Subcutaneous abdominal adipose tissue (tissue), 5 donors: ENCODE measurements around the gene ABHD12.
"Not testable (repeated sequence)": the region's sequence is repeated elsewhere in the genome, so short reads cannot be mapped to it uniquely, and the experiment has no call there.

ENCODE experiments used
- H3K27ac ChIP-seq: one replicate; pipeline ENCODE4 v1.7.0; 2013; ENCODE audit warnings: low read depth, mild to moderate bottlenecking, inconsistent platforms, low read length, moderate library complexity
- H3K27me3 ChIP-seq, 5 donors: one replicate each; pipeline ENCODE4 v1.7.0; 2013; ENCODE audit warnings: low read length in 5 of 5, inconsistent platforms in 1 of 5; ENCODE audit not compliant: control insufficient read depth in 5 of 5, insufficient read depth in 4 of 5
- H3K36me3 ChIP-seq, 5 donors: one replicate each; pipeline ENCODE4 v1.7.0; 2013; ENCODE audit warnings: low read length in 5 of 5; ENCODE audit not compliant: control insufficient read depth in 5 of 5, insufficient read depth in 5 of 5
- H3K4me1 ChIP-seq, 5 donors: one replicate each; pipeline ENCODE4 v1.7.0; 2013; ENCODE audit warnings: low read length in 5 of 5, mild to moderate bottlenecking in 3 of 5, moderate library complexity in 1 of 5; ENCODE audit not compliant: control insufficient read depth in 5 of 5, insufficient read depth in 5 of 5
- H3K4me3 ChIP-seq, 5 donors: one replicate each; pipeline ENCODE4 v1.7.0; 2013; ENCODE audit warnings: low read length in 5 of 5, low read depth in 1 of 5
- H3K9ac ChIP-seq, 5 donors: one replicate each; pipeline ENCODE4 v1.7.0; 2013; ENCODE audit warnings: low read length in 5 of 5, mild to moderate bottlenecking in 4 of 5, moderate library complexity in 3 of 5
- H3K9me3 ChIP-seq, 5 donors: one replicate each; pipeline ENCODE4 v1.7.0; 2013; ENCODE audit warnings: low read length in 5 of 5; ENCODE audit not compliant: control insufficient read depth in 5 of 5
- donor health status: healthy.
- donor health status: healthy.
- donor health status: healthy.
- donor health status: healthy.
- donor health status: healthy.

The ABHD12 gene

DNA sequence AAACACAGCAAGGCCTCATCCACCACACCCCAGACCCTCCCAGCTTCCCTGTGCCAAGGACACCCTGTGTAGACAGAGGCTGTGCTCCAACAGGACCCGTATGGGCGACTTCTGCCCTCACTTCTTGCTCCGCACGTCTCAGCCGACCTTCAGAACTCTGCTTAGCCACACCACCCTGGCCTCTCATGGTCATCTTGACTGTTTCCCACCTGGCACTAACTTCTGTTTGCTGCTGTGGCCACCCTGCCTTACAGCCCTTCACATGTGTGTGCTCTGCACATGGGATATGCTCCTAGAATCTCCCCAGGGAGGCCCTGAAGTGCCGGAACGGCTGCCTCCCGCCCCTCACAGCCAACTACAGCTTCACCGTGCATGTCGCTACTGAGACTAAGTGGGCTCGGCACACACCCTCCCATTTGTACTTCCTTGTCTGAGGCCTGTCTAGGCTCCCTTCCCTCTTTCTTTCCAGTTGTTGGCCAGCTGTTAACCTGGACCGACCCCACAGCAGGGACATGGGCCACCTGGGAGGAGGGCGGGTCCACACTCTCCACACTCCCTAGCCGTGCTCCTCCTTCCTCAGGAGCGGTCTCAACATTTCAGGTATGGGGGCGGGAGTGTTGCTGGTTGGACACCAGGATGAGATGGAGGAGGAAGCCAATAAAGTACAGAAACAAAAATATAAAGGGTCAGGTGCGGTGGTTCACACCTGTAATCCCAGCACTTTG lies 73.1 kb downstream of the ABHD12 start:
- Histone ChIP-seq H3K9ac (peak overlapping the region in 1 of 5 donors; percentile 36), H3K4me1 (peaks cover 4 to 36% (median 21%) of the 10 kb centered on the region in 5 donors), H3K9me3 (no peaks in the 10 kb centered on the region), H3K27ac (no peak overlapping the region), H3K4me3 (no peak overlapping the region), H3K27me3 (no peaks in the 10 kb centered on the region), H3K36me3 (peaks cover 0 to 20% (median 12%) of the 10 kb centered on the region in 5 donors)

DNA sequence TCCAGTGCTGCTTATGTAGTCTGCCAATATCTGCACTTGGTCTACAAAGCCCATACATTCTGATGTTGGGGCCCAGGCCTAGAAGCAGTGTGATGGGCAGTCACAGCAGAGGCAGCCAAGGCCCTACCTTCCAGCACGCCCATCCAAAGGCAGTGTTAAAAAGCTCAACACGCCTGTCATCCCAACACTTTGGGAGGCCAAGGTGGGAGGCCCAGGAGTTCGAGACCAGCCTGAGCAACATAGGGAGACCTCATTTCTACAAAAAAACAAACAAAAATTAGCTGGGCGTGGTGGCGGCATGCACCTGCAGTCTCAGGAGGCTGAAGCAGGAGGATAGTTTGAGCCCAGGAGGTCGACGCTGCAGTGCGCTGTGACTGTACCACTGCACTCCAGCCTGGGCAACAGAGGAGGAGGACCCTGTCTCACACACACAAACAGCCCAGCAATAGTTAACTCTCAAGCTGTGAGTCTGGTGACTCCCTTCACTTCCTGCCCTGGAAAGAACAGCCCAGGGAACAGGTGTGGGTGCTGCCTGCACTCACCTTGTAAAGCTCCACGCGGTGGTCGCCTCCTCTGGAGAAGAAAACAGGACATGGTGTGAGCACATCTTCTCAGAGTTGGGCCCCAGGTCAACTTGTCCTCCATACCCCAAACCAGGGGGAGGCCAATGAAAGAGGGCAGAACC lies 74.0 kb downstream of the ABHD12 start:
- no peaks in the 10 kb centered on the region for H3K27me3 ChIP-seq
- H3K9me3 ChIP-seq, result no peaks in the 10 kb centered on the region
- H3K27ac ChIP-seq, result no peak overlapping the region
- H3K9ac ChIP-seq, result no peak overlapping the region
- H3K36me3 ChIP-seq, result peaks cover 0 to 21% (median 12%) of the 10 kb centered on the region in 5 donors
- H3K4me1 ChIP-seq, result peaks cover 4 to 37% (median 21%) of the 10 kb centered on the region in 5 donors
- H3K4me3 ChIP-seq, result no peak overlapping the region

DNA sequence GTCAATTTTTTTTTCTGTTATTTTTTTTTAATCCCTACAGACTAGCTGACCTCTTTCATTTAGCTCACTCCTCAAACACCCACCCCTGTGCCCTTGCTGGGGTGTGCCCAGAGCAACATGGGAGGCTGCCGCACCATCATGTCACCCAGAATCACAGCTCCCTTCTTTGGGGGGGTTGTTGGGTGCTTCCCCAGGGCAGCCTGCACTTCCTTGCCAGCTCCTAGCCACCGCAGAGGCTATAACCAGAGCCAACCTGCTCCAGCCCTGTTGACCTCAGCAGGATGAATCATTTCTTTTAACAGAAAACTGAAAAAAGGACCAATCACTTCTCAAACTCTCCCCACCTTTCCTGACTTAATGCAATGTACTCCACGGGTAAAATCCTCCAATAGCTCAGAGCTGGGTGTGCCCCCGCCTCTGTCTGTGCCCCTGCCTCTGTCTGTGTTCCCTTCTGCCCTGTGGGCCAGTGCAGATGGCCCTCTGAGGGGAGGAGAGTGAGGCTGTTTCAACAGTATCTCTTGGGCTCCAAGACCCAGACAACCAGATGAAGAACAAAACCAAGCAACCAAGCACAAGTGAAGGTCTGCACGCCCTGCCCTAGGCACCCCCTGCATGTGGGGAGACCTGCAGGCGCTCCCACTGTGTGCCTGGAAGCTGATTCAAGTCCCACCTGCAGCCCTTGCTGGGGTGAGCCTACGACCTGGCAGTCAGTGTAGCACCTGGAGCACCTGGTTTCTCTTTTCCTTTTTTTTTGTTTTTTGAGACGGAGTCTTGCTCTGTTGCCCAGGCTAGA lies 75.0 kb downstream of the ABHD12 start:
- no peak overlapping the region for H3K27ac ChIP-seq
- no peak overlapping the region for H3K4me3 ChIP-seq

DNA sequence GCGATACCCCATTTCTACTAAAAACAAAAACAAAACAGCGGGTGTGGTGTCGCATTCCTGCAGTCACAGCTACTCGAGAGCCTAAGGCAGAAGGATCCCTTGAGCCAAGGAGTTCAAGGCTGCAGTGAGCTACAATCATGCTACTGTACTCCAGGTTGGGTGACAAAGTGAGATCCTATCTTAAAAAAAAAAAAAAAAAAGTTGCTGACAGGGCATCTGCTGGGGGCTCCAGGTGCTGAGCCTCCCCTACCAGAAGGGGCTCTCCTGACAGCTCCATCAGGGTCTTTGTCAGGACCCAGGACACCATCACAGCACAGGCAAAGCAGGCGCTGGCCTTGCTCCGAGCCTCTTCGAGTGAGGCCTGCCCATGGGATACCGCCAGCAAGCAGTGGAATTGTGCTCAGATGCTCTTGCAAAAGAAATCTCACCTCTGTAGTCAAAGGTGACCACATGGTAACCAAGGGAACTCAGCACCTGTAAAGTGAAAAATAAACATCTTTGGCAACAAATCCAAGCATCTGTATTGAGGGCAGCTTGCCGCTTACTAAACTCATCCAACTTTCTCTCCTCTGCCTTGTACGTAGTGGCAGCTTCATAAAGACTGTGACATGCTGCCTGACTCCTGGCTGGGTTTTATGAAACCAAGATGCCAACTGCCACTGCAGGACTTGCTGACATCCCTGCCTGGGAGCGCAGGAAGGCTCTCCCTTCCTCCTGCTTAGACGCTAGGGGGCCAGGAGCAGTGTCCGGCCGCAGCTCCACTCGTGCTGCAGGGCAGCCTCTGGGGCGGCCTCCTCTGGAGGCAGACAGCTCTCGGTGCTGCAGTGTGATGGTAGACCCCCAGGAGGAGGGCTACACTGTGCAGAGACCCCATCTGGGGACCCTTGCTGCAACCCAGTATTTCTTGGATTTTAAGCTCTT lies 75.9 kb downstream of the ABHD12 start:
- H3K9ac ChIP-seq, result no peak overlapping the region
- H3K9me3 ChIP-seq, result no peaks in the 10 kb centered on the region
- H3K27me3 ChIP-seq, result no peaks in the 10 kb centered on the region
- H3K36me3 ChIP-seq, result peaks cover 0 to 16% (median 9%) of the 10 kb centered on the region in 5 donors
- H3K27ac ChIP-seq, result no peak overlapping the region
- H3K4me3 ChIP-seq, result no peak overlapping the region
- H3K4me1 ChIP-seq, result peaks cover 6 to 39% (median 24%) of the 10 kb centered on the region in 5 donors

More for the DNA sequence above, 75.0 kb downstream of the ABHD12 start:
- Histone ChIP-seq H3K36me3 (peaks cover 0 to 16% (median 9%) of the 10 kb centered on the region in 5 donors), H3K9me3 (no peaks in the 10 kb centered on the region), H3K9ac (no peak overlapping the region), H3K27me3 (no peaks in the 10 kb centered on the region), H3K4me1 (peaks cover 9 to 39% (median 24%) of the 10 kb centered on the region in 5 donors)

DNA sequence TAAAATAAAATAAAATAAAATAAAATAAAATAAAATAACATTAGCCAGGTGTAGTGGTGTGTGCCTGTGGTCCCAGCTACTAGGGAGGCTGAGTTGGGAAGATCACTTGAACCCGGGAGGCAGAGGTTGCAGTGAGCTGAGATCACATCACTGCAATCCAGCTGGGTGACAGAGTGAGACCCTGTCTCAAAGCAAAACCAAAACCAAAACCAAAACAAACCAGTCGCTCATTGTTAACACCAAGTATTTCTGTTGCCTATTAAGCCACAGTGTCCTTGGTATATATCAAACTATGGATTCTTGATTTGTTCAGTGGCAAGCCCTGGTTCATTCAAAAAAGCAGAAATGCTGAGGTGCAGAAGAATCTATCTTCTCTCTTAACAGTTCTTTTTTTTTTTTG lies 77.0 kb downstream of the ABHD12 start:
- Histone ChIP-seq H3K4me3 (no peak overlapping the region), H3K27me3 (no peaks in the 10 kb centered on the region), H3K9me3 (no peaks in the 10 kb centered on the region), H3K36me3 (peaks cover 0 to 24% (median 9%) of the 10 kb centered on the region in 5 donors), H3K9ac (no peak overlapping the region), H3K4me1 (peaks cover 6 to 40% (median 27%) of the 10 kb centered on the region in 5 donors), H3K27ac (no peak overlapping the region)

DNA sequence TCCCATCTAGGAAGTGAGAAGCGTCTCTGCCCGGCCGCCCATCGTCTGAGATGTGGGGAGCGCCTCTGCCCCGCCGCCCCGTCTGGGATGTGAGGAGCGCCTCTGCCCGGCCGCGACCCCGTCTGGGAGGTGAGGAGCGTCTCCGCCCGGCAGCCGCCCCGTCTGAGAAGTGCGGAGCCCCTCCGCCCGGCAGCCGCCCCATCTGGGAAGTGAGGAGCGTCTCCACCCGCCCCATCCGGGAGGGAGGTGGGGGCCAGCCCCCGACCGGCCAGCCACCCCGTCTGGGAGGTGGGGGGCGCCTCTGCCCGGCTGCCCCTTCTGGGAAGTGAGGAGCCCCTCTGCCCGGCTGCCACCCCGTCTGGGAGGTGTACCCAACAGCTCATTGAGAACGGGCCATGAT lies 77.9 kb downstream of the ABHD12 start:
- H3K27ac ChIP-seq, H3K9me3 ChIP-seq, H3K4me3 ChIP-seq, H3K27me3 ChIP-seq, H3K9ac ChIP-seq: not testable (repeated sequence)
- H3K36me3 ChIP-seq, result peaks cover 0 to 32% (median 11%) of the 10 kb centered on the region in 5 donors
- H3K4me1 ChIP-seq, result peaks cover 6 to 40% (median 27%) of the 10 kb centered on the region in 5 donors

DNA sequence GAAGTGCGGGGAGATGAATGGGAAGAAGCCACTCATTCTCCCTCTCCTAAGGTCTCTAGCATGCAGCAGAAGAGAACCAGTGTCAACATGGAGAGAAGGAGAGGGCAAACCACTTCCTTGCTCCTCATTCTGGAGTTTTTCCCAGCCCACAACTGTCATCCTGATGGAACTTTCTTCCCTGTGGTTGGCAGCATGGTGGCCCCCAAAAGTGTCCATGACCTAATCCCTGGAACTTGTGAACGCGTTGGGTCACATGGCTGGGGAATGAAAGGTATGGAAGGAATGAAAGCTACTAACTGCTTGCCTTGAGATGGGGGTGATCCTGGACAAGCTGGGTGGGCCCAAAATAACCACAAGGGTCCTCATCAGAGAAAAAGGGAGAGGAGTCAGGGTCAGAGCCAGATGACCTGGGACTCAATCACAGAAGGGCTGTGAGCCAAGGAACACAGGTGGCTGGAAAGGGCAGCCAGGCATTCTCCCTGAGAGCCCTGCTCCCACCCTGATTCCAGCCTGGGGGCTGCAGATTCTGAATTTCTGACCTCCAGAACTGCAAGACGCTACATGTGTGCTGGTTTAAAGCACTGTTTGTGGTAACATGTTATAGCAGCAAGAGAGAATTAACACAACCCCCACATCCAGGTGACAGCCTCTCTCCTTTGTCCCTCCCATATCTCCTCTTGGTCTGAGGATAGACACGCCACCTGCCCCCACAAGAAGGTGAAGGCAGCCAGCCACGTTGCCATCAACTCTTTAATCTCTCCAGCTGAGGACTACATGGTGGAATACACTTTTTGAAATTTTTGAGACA lies 79.5 kb downstream of the ABHD12 start:
- H3K36me3 ChIP-seq, result peaks cover 0 to 36% (median 11%) of the 10 kb centered on the region in 5 donors
- H3K9ac ChIP-seq, result peak overlapping the region in 3 of 5 donors; percentile 6 to 54 (median 17)
- peaks cover 6 to 34% (median 27%) of the 10 kb centered on the region in 5 donors for H3K4me1 ChIP-seq
- peak overlapping the region; percentile 28 to 61 (median 34) for H3K4me3 ChIP-seq
- no peaks in the 10 kb centered on the region for H3K9me3 ChIP-seq
- H3K27ac ChIP-seq, result peak overlapping the region; percentile 6
- H3K27me3 ChIP-seq, result no peaks in the 10 kb centered on the region

DNA sequence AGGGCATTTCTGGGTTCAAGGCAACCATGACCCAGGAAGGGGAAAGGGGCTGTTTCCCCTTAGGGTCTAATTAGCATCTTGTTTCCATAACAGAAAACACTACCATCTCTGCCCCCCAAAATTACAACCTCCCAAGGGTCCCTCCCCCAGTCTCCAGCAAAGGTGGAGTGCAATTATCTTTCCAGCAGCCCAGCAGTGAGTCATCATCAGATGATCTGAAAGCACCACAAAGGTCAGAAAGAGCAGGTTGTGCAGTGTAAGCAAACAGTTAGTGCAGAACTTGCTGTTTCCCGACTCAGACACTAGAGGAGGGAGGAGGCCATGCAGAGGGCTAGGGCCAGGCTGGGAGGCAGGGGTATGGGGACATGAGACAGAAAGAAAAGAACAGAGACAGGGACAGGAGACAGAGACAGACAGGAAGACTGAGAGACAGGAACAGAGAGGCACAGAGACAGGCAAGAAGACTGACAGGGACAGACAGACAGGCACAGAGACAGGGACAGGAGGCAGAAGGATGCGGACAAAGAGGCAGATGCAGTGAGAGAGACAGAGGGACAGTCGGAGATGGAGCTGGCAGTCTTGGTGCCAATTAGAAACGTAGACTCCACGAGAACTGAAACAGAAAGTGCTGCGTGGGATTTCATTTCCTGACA lies 80.2 kb downstream of the ABHD12 start:
- Histone ChIP-seq H3K27me3 (no peaks in the 10 kb centered on the region), H3K27ac (peak overlapping the region; percentile 8), H3K4me1 (peaks cover 6 to 34% (median 27%) of the 10 kb centered on the region in 5 donors), H3K4me3 (peak overlapping the region; percentile 28 to 61 (median 34)), H3K36me3 (peaks cover 0 to 33% (median 11%) of the 10 kb centered on the region in 5 donors), H3K9me3 (no peaks in the 10 kb centered on the region), H3K9ac (peak overlapping the region in 3 of 5 donors; percentile 6 to 54 (median 17))
